Keratinocyte (primary cell): ENCODE measurements around the gene ADAMTS17. TPM values are rescaled to one million over a fixed set of nuclear protein-coding genes. Genes with fewer than 3 reads are reported as not detected.

Experiments used
- DNase-seq: peaks from one replicate; pipeline ENCODE4 v3.0.0-alpha.2; 2011; ENCODE audit warnings: low read depth, missing footprints, low spot score
- FAIRE-seq: peaks from 2 replicates; lab custom pipeline; 2011; peaks lifted over from hg19 to GRCh38; lab: Jason Lieb, UNC
- H2AFZ ChIP-seq: 2 replicates; pipeline ENCODE4 v1.6.0; 2012; ENCODE audit warnings: low read length, control low read depth, inconsistent platforms; ENCODE audit not compliant: control insufficient read depth
- H3K27ac ChIP-seq: 2 replicates; pipeline ENCODE4 v1.5.1; 2011; ENCODE audit warnings: low read length; ENCODE audit not compliant: control insufficient read depth, insufficient read depth
- H3K27me3 ChIP-seq: 3 replicates; pipeline ENCODE4 v1.6.0; 2011; ENCODE audit warnings: low read length; ENCODE audit not compliant: control insufficient read depth, insufficient read depth; ENCODE audit errors: extremely low read depth
- H3K36me3 ChIP-seq, 2 experiments: 2 replicates in 1 of 2; 3 replicates in 1 of 2; pipeline ENCODE4 v1.5.1; 2011; ENCODE audit warnings: low read length in 2 of 2, mild to moderate bottlenecking in 1 of 2; ENCODE audit not compliant: control insufficient read depth in 2 of 2, insufficient read depth in 2 of 2; ENCODE audit errors: extremely low read depth in 1 of 2
- H3K4me1 ChIP-seq: 3 replicates; pipeline ENCODE4 v1.5.1; 2011; ENCODE audit warnings: low read length; ENCODE audit not compliant: control insufficient read depth, insufficient read depth; ENCODE audit errors: extremely low read depth
- H3K4me2 ChIP-seq: 3 replicates; pipeline ENCODE4 v1.6.0; 2011; ENCODE audit warnings: low read depth, low read length; ENCODE audit not compliant: control insufficient read depth, insufficient read depth; ENCODE audit errors: extremely low read depth
- H3K4me3 ChIP-seq, 3 experiments: fragments of 200-600 bp in 1 of 3; sonication (generic) in 1 of 3; 2 replicates in 2 of 3; 3 replicates in 1 of 3; pipeline ENCODE4 v1.5.1; 2011 to 2016; ENCODE audit warnings: low read length in 3 of 3, mild to moderate bottlenecking in 3 of 3, control low read depth in 2 of 3, inconsistent platforms in 1 of 3, low read depth in 1 of 3, mixed read lengths in 1 of 3, mixed run types in 1 of 3, moderate library complexity in 1 of 3; ENCODE audit not compliant: control insufficient read depth in 2 of 3, insufficient read depth in 2 of 3; ENCODE audit errors: extremely low read depth in 1 of 3
- H3K79me2 ChIP-seq: 2 replicates; pipeline ENCODE4 v1.6.0; 2012; ENCODE audit warnings: low read length; ENCODE audit not compliant: control insufficient read depth, insufficient read depth
- H3K9ac ChIP-seq: 3 replicates; pipeline ENCODE4 v1.6.0; 2011; ENCODE audit warnings: low read length; ENCODE audit not compliant: control insufficient read depth, insufficient read depth; ENCODE audit errors: extremely low read depth
- H3K9me1 ChIP-seq: 3 replicates; pipeline ENCODE4 v1.6.0; 2011; ENCODE audit warnings: low read length; ENCODE audit not compliant: control insufficient read depth, insufficient read depth; ENCODE audit errors: extremely low read depth
- H3K9me3 ChIP-seq: 2 replicates; pipeline ENCODE4 v1.5.1; 2012; ENCODE audit warnings: low read depth, low read length; ENCODE audit not compliant: control insufficient read depth
- H4K20me1 ChIP-seq: 3 replicates; pipeline ENCODE4 v1.6.0; 2011; ENCODE audit warnings: low read length; ENCODE audit not compliant: control insufficient read depth, insufficient read depth; ENCODE audit errors: extremely low read depth
- EZH2 ChIP-seq: IDR thresholded peaks from one replicate; pipeline ENCODE4 v1.6.1; 2012; ENCODE audit warnings: inconsistent platforms, mild to moderate bottlenecking, low read length, moderate library complexity
- dilution Hi-C: fragments of 300-500 bp; cut with MboI; formaldehyde crosslinking; loops from one replicate; pipeline ENCODE4 v1.7.0; 2020; ENCODE audit warnings: low sequenced_read_pairs; ENCODE audit not compliant: extremely low pct_ligation_motif_present
- polyA plus RNA-seq, 5 experiments: library from polyadenylated mRNA; depleted of rRNA in 3 of 5; stranded (reverse) in 3 of 5; stranded (forward) in 1 of 5; unstranded in 1 of 5; fragments of >200 nt; gene quantifications; 1 replicate in 1 of 5; 2 replicates in 3 of 5; 3 replicates in 1 of 5; pipeline versions ENCODE4 v1.2.1 to v1.2.3, GENCODE V29; 2011 to 2012; ENCODE audit warnings: missing spikeins in 2 of 5, low read depth in 1 of 5, low replicate concordance in 1 of 5
- TF ChIP-seq, protein P1 (sequence below), 3 experiments: IDR thresholded peaks in 1 of 3; conservative IDR thresholded peaks in 1 of 3; optimal IDR thresholded peaks in 1 of 3; 2 replicates in 2 of 3; 3 replicates in 1 of 3; pipeline versions ENCODE3 to v1.5.1; 2011; ENCODE audit warnings: low read length in 3 of 3, mild to moderate bottlenecking in 3 of 3, moderate library complexity in 2 of 3, control low read depth in 1 of 3, inconsistent platforms in 1 of 3; ENCODE audit not compliant: insufficient read depth in 2 of 3; ENCODE audit errors: extremely low read depth in 1 of 3

Gene ADAMTS17
- polyA plus RNA-seq, 1 donor (not counting 4 experiments of a cell fraction or from before 2014, with no cell fraction given), result 0.18 TPM

DNA sequence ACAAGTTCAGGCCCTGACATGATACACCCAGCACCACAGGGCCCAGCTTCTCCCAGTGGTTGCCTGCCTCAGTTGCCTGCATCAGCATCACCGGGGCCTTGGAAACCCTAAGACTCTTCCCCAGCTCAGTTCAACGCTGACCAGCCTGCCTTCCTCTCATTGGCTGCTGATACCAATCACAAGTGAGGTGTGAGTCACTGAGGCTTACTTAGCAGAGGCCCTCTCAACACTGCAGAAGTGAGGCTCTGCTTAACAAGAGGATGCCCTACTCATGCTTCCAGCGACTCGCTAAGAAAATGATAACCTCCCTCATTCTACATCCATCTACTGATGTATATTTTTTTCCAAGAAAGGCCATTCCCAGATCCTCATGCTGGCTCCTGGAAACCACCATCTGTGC, 151.9 kb downstream of the ADAMTS17 start:
- FAIRE-seq, result no peak
- H3K27ac ChIP-seq, result no peak overlapping the region
- no peak overlapping the region for H3K4me2 ChIP-seq
- no peak for TF ChIP-seq EZH2
- TF ChIP-seq, protein P1, sequence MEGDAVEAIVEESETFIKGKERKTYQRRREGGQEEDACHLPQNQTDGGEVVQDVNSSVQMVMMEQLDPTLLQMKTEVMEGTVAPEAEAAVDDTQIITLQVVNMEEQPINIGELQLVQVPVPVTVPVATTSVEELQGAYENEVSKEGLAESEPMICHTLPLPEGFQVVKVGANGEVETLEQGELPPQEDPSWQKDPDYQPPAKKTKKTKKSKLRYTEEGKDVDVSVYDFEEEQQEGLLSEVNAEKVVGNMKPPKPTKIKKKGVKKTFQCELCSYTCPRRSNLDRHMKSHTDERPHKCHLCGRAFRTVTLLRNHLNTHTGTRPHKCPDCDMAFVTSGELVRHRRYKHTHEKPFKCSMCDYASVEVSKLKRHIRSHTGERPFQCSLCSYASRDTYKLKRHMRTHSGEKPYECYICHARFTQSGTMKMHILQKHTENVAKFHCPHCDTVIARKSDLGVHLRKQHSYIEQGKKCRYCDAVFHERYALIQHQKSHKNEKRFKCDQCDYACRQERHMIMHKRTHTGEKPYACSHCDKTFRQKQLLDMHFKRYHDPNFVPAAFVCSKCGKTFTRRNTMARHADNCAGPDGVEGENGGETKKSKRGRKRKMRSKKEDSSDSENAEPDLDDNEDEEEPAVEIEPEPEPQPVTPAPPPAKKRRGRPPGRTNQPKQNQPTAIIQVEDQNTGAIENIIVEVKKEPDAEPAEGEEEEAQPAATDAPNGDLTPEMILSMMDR (optimal IDR thresholded peaks at IDR 0.05 in 1 of 3, IDR thresholded peaks at IDR 0.05 in 1 of 3, conservative IDR thresholded peaks at IDR 0.05 in 1 of 3; ENCODE audit: extremely low read depth in 1 of 3, insufficient read depth in 2 of 3, low read length in 3 of 3), result no peak
- no peaks in the 10 kb centered on the region for H3K9me1 ChIP-seq
- peaks cover 17% of the 10 kb centered on the region for H3K4me1 ChIP-seq
- no peaks in the 10 kb centered on the region for H3K36me3 ChIP-seq
- H2AFZ ChIP-seq, result no peak overlapping the region
- DNase-seq, result no peak
- H3K27me3 ChIP-seq, result peaks cover 22% of the 10 kb centered on the region
- H3K9ac ChIP-seq, result no peak overlapping the region
- dilution Hi-C loops, result no loop called here
- H3K4me3 ChIP-seq, result no peak overlapping the region
- no peaks in the 10 kb centered on the region for H4K20me1 ChIP-seq
- no peaks in the 10 kb centered on the region for H3K79me2 ChIP-seq
- H3K9me3 ChIP-seq, result no peaks in the 10 kb centered on the region

DNA sequence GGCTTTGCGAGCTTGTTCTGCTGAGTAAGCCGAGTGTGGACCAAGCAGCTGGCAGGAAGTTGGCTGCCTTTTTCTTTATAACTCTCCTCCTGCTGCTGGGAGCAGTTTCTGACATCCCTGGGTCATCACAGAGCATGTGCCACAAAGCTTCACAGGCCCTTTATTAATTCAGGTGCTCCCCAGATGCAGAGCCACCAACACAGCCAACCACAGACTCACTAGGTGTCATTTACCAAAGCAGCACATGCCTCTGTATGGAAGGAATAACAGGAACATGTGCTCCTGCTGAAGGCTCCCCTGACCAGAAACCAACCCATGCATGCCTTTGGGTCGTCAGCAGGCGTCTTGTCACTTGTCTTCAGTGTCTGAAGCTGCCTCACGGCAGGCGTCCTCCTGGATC, 152.5 kb downstream of the ADAMTS17 start:
- no peak overlapping the region for H3K4me3 ChIP-seq
- no peak overlapping the region for H2AFZ ChIP-seq
- DNase-seq (no peak), FAIRE-seq (no peak)
- peaks cover 20% of the 10 kb centered on the region for H3K27me3 ChIP-seq
- TF ChIP-seq, protein P1 (optimal IDR thresholded peaks at IDR 0.05 in 1 of 3, IDR thresholded peaks at IDR 0.05 in 1 of 3, conservative IDR thresholded peaks at IDR 0.05 in 1 of 3; ENCODE audit: extremely low read depth in 1 of 3, insufficient read depth in 2 of 3, low read length in 3 of 3), result no peak
- no peak for TF ChIP-seq EZH2
- dilution Hi-C loops, result no loop called here
- H3K9me1 ChIP-seq, result no peaks in the 10 kb centered on the region
- no peak overlapping the region for H3K27ac ChIP-seq
- H4K20me1 ChIP-seq, result no peaks in the 10 kb centered on the region
- H3K4me1 ChIP-seq, result peaks cover 17% of the 10 kb centered on the region
- no peak overlapping the region for H3K4me2 ChIP-seq
- no peaks in the 10 kb centered on the region for H3K36me3 ChIP-seq
- H3K9me3 ChIP-seq, result no peaks in the 10 kb centered on the region
- no peak overlapping the region for H3K9ac ChIP-seq
- H3K79me2 ChIP-seq, result no peaks in the 10 kb centered on the region
